Hepatocyte (in vitro differentiated cells): ENCODE data around the gene SOWAHA. TPM values are rescaled to one million over a fixed set of nuclear protein-coding genes. Genes with fewer than 3 reads are reported as not detected.

Experiments used
- DNase-seq: peaks from one replicate; pipeline ENCODE4 v3.0.0-alpha.2; 2016; ENCODE audit warnings: low spot score
- H2AFZ ChIP-seq: fragments of 200-600 bp; sonication (generic); 2 replicates; pipeline ENCODE4 v1.6.0; 2016; ENCODE audit warnings: antibody characterized with exemption, mild to moderate bottlenecking
- H3K27ac ChIP-seq: fragments of 200-600 bp; sonication (generic); 2 replicates; pipeline ENCODE4 v1.5.1; 2016; ENCODE audit warnings: mild to moderate bottlenecking
- H3K27me3 ChIP-seq: fragments of 200-600 bp; sonication (generic); 2 replicates; pipeline ENCODE4 v1.6.1; 2016
- H3K36me3 ChIP-seq: fragments of 200-600 bp; sonication (generic); replicated peaks from 2 replicates; pipeline ENCODE4 v1.5.1; 2016; ENCODE audit warnings: low read depth; ENCODE audit not compliant: insufficient read depth
- H3K4me1 ChIP-seq: fragments of 200-600 bp; sonication (generic); 2 replicates; pipeline ENCODE4 v1.5.1; 2016; ENCODE audit warnings: mild to moderate bottlenecking, moderate library complexity; ENCODE audit not compliant: insufficient read depth
- H3K4me2 ChIP-seq: fragments of 200-600 bp; sonication (generic); 2 replicates; pipeline ENCODE4 v1.6.0; 2016
- H3K4me3 ChIP-seq: fragments of 200-600 bp; sonication (generic); 2 replicates; pipeline ENCODE4 v1.5.1; 2016; ENCODE audit warnings: mild to moderate bottlenecking
- H3K79me2 ChIP-seq: fragments of 200-600 bp; sonication (generic); 2 replicates; pipeline ENCODE4 v1.6.0; 2017; ENCODE audit warnings: mild to moderate bottlenecking
- H3K9me2 ChIP-seq: fragments of 200-600 bp; sonication (generic); replicated peaks from 2 replicates; pipeline ENCODE4 v1.6.0; 2017; ENCODE audit warnings: mild to moderate bottlenecking; ENCODE audit not compliant: insufficient read depth
- H3K9me3 ChIP-seq: fragments of 200-600 bp; sonication (generic); 2 replicates; pipeline ENCODE4 v1.5.1; 2016; ENCODE audit warnings: low read depth, mild to moderate bottlenecking
- H4K20me1 ChIP-seq: fragments of 200-600 bp; sonication (generic); 2 replicates; pipeline ENCODE4 v1.6.0; 2016; ENCODE audit warnings: mild to moderate bottlenecking; ENCODE audit not compliant: insufficient read depth, poor library complexity, severe bottlenecking
- CTCF ChIP-seq: fragments of 200-600 bp; sonication (generic); IDR thresholded peaks from 2 replicates; pipeline ENCODE4 v1.5.1; 2016; ENCODE audit warnings: antibody characterized with exemption, mild to moderate bottlenecking; ENCODE audit not compliant: poor library complexity
- EZH2 ChIP-seq: fragments of 200-600 bp; sonication (generic); IDR thresholded peaks from 2 replicates; pipeline ENCODE4 v1.6.1; 2016; ENCODE audit warnings: antibody characterized with exemption, mild to moderate bottlenecking, borderline replicate concordance
- EZH2phosphoT487 ChIP-seq: fragments of 200-600 bp; sonication (generic); IDR thresholded peaks from one replicate; pipeline ENCODE4 v1.6.1; 2018; ENCODE audit warnings: antibody characterized with exemption, mild to moderate bottlenecking, low read depth, moderate library complexity; ENCODE audit not compliant: unreplicated experiment, severe bottlenecking
- WGBS: methylation state at CpG from one replicate; pipeline ENCODE4 v1.1.6; 2016; ENCODE audit warnings: low lambda C conversion rate; ENCODE audit errors: missing lambda C conversion rate; 5-methylcytosine and 5-hydroxymethylcytosine counted together
- polyA plus RNA-seq: library from polyadenylated mRNA; unstranded; fragments of >200 nt; fragmentation: Nextera tagmentation; extraction: Ambion mirVana; gene quantifications from 2 replicates; pipeline ENCODE4 v1.2.1, GENCODE V29; 2016
- total RNA-seq: library from RNA; depleted of rRNA; stranded (reverse); fragments of >200 nt; gene quantifications from 2 replicates; pipeline ENCODE4 v1.2.3, GENCODE V29; 2014

Gene SOWAHA
- total and polyA plus RNA-seq, 2 experiments from 2014 or later = 6.8 to 11.4 TPM

DNA sequence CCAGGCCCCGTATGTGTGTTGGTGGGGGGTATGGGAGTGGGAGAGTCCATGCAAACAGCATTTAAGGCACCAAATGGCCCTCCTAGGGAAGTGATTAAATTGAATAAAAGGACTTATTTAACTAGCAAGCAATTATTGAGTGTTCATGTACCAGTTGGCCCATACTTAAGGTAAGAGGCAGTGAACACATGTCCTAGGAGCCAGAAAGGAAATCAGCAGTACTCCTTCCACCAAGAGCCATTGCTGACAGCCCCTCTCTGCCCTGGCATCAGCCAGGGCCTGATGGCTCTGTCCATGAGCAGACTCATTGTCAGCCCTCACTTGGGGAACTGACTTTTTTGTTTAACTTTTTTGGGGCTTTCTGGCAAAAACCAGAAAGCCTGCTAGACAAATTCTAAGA is 27.8 kb downstream of the SOWAHA start:
- Histone ChIP-seq H4K20me1 (no peaks in the 10 kb centered on the region), H3K27me3 (no peaks in the 10 kb centered on the region), H3K36me3 (no peaks in the 10 kb centered on the region), H3K4me2 (no peak overlapping the region), H3K27ac (peak overlapping the region; percentile 86), H3K9me3 (no peaks in the 10 kb centered on the region), H3K4me3 (no peak overlapping the region), H3K9me2 (no peaks in the 10 kb centered on the region), H2AFZ (no peak overlapping the region), H3K4me1 (peaks cover 31% of the 10 kb centered on the region), H3K79me2 (no peaks in the 10 kb centered on the region)
- TF ChIP-seq CTCF = no peak
- no peak for TF ChIP-seq EZH2
- no peak for TF ChIP-seq EZH2phosphoT487
- DNase-seq = no peak
- 71% methylated on average over 1 of the region's 1 CpG for WGBS

GRCh38 chr5:132841305-132841704 is 28.2 kb downstream of the SOWAHA start:
- Histone ChIP-seq H2AFZ (no peak overlapping the region), H4K20me1 (no peaks in the 10 kb centered on the region), H3K4me2 (no peak overlapping the region), H3K36me3 (no peaks in the 10 kb centered on the region), H3K79me2 (no peaks in the 10 kb centered on the region), H3K9me2 (no peaks in the 10 kb centered on the region), H3K27ac (peak overlapping the region; percentile 86), H3K4me1 (peaks cover 31% of the 10 kb centered on the region), H3K9me3 (no peaks in the 10 kb centered on the region), H3K27me3 (no peaks in the 10 kb centered on the region), H3K4me3 (no peak overlapping the region)
- DNase-seq = no peak
- WGBS = 81% methylated on average over 4 of the region's 4 CpGs
- TF ChIP-seq CTCF (no peak), EZH2 (no peak), EZH2phosphoT487 (no peak)

- Histone ChIP-seq H3K4me1 (peaks cover 8% of the 10 kb centered on the region), H3K36me3 (no peaks in the 10 kb centered on the region), H3K27ac (no peak overlapping the region), H4K20me1 (no peaks in the 10 kb centered on the region), H3K9me3 (no peaks in the 10 kb centered on the region), H3K4me2 (no peak overlapping the region), H3K27me3 (no peaks in the 10 kb centered on the region), H3K79me2 (no peaks in the 10 kb centered on the region), H3K4me3 (no peak overlapping the region), H2AFZ (no peak overlapping the region), H3K9me2 (no peaks in the 10 kb centered on the region)
- TF ChIP-seq EZH2 (no peak), EZH2phosphoT487 (no peak), CTCF (no peak)
- no peak for DNase-seq
- whole genome bisulfite sequencing = 94% methylated on average over 8 of the region's 8 CpGs
Observed at GRCh38 chr5:132848270-132848669, 35.2 kb downstream of the SOWAHA start.

- TF ChIP-seq CTCF = no peak
- no peak for TF ChIP-seq EZH2phosphoT487
- no peak for TF ChIP-seq EZH2
- Histone ChIP-seq H3K9me3 (no peaks in the 10 kb centered on the region), H3K4me3 (no peak overlapping the region), H4K20me1 (no peaks in the 10 kb centered on the region), H3K4me2 (no peak overlapping the region), H3K27ac (peak overlapping the region; percentile 49), H3K9me2 (no peaks in the 10 kb centered on the region), H3K36me3 (no peaks in the 10 kb centered on the region), H3K4me1 (peaks cover 14% of the 10 kb centered on the region), H3K79me2 (no peaks in the 10 kb centered on the region), H3K27me3 (no peaks in the 10 kb centered on the region), H2AFZ (no peak overlapping the region)
- 47% methylated on average over 1 of the region's 1 CpG for WGBS
- DNase-seq = peak; percentile 29
Observed at GRCh38 chr5:132849347-132849746, 36.2 kb downstream of the SOWAHA start.
